SU-DHL-6 (cell line): ENCODE measurements around the gene ERBB2.

Experiments used
- H2AFZ ChIP-seq: fragments of 200-600 bp; sonication (generic); 2 replicates; pipeline ENCODE4 v1.6.1; 2014; ENCODE audit warnings: low read depth, mild to moderate bottlenecking, moderate library complexity, mixed read lengths, antibody characterized with exemption, low read length; ENCODE audit not compliant: severe bottlenecking
- H3F3A ChIP-seq: fragments of 200-600 bp; shearing (Covaris generic); 2 replicates; pipeline ENCODE4 v1.6.0; 2016; ENCODE audit warnings: antibody characterized with exemption, mild to moderate bottlenecking; ENCODE audit not compliant: insufficient read depth
- H3K27ac ChIP-seq: fragments of 200-600 bp; sonication (generic); 2 replicates; pipeline ENCODE4 v1.5.1; 2016; ENCODE audit warnings: low read depth, mild to moderate bottlenecking, low read length, moderate library complexity, mixed read lengths
- H3K27me3 ChIP-seq: fragments of 200-600 bp; sonication (generic), shearing (Covaris generic); 2 replicates; pipeline ENCODE4 v1.6.0; 2014; ENCODE audit warnings: mild to moderate bottlenecking, low read length
- H3K36me3 ChIP-seq: fragments of 200-600 bp; sonication (generic); 2 replicates; pipeline ENCODE4 v1.6.1; 2014; ENCODE audit warnings: mild to moderate bottlenecking, low read length, mixed read lengths
- H3K4me2 ChIP-seq: fragments of 300-600, 200-600 bp; shearing (Covaris generic), sonication (generic); 2 replicates; pipeline ENCODE4 v1.6.0; 2014; ENCODE audit warnings: low read length, low read depth, mild to moderate bottlenecking; ENCODE audit not compliant: poor library complexity, severe bottlenecking
- H3K4me3 ChIP-seq: fragments of 200-600 bp; sonication (generic); 2 replicates; pipeline ENCODE4 v1.5.1; 2014; ENCODE audit warnings: antibody characterized with exemption, low read length, mild to moderate bottlenecking, mixed read lengths; ENCODE audit not compliant: insufficient read depth, poor library complexity, severe bottlenecking
- H3K79me2 ChIP-seq: fragments of 200-600 bp; sonication (generic); 2 replicates; pipeline ENCODE4 v1.6.1; 2014; ENCODE audit warnings: mild to moderate bottlenecking, low read length, moderate library complexity; ENCODE audit not compliant: insufficient read depth
- H3K9ac ChIP-seq: fragments of 200-600 bp; sonication (generic); 2 replicates; pipeline ENCODE4 v1.7.0; 2014; ENCODE audit warnings: mild to moderate bottlenecking, low read length
- H3K9me2 ChIP-seq: fragments of 200-600 bp; sonication (generic); replicated peaks from 2 replicates; pipeline ENCODE4 v1.6.1; 2014; ENCODE audit warnings: low read length; ENCODE audit not compliant: insufficient read depth
- H3K9me3 ChIP-seq: fragments of 200-600 bp; sonication (generic); 2 replicates; pipeline ENCODE4 v1.6.1; 2014; ENCODE audit warnings: low read length, mixed read lengths; ENCODE audit not compliant: insufficient read depth
- H4K20me1 ChIP-seq: fragments of 200-600 bp; sonication (generic); 2 replicates; pipeline ENCODE4 v1.6.1; 2014; ENCODE audit warnings: low read depth, mild to moderate bottlenecking, antibody characterized with exemption, low read length, moderate library complexity, mixed read lengths
- EZH2phosphoT487 ChIP-seq: fragments of 200-600 bp; sonication (generic), shearing (Covaris generic); conservative IDR thresholded peaks from 2 replicates; pipeline ENCODE4 v1.6.1; 2018; ENCODE audit warnings: mild to moderate bottlenecking, antibody characterized with exemption, low read length, moderate library complexity, mixed read lengths
- TF ChIP-seq, protein P1 (sequence below): fragments of 200-600 bp; sonication (generic); IDR thresholded peaks from one replicate; pipeline ENCODE4 v1.5.1; 2017; ENCODE audit warnings: antibody characterized with exemption, mild to moderate bottlenecking, low read length, moderate library complexity; ENCODE audit not compliant: insufficient read depth, poor library complexity, severe bottlenecking

ERBB2 gene

DNA sequence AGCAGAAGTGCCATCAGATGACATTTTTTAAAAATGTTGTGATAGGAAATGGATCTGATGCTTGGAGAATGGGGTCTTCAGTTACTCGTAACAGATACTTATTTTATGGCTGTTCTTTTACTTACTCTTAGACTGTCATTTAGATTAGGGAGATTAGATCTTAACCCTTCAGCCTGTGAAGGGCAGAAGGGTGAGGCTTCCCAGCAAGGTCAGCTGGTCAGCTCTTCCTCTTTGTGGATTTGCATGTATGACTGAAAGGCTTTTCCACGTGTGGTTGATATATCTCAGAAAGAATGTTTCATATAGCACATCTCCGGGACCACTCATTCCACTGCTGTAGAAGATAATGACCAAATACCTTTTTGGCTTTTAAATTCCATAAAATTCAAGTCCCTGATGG lies 65.3 kb downstream of the ERBB2 start:
- no peaks in the 10 kb centered on the region for H3K9me3 ChIP-seq
- no peaks in the 10 kb centered on the region for H3K27me3 ChIP-seq
- peaks cover 39% of the 10 kb centered on the region for H3K36me3 ChIP-seq
- no peaks in the 10 kb centered on the region for H3K9me2 ChIP-seq
- H3K4me2 ChIP-seq: no peak overlapping the region
- 0 out of 2 replicates have a peak overlapping the region, but pooled peaks have one; percentile 5 for H3K27ac ChIP-seq
- TF ChIP-seq, protein P1, sequence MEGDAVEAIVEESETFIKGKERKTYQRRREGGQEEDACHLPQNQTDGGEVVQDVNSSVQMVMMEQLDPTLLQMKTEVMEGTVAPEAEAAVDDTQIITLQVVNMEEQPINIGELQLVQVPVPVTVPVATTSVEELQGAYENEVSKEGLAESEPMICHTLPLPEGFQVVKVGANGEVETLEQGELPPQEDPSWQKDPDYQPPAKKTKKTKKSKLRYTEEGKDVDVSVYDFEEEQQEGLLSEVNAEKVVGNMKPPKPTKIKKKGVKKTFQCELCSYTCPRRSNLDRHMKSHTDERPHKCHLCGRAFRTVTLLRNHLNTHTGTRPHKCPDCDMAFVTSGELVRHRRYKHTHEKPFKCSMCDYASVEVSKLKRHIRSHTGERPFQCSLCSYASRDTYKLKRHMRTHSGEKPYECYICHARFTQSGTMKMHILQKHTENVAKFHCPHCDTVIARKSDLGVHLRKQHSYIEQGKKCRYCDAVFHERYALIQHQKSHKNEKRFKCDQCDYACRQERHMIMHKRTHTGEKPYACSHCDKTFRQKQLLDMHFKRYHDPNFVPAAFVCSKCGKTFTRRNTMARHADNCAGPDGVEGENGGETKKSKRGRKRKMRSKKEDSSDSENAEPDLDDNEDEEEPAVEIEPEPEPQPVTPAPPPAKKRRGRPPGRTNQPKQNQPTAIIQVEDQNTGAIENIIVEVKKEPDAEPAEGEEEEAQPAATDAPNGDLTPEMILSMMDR: no peak
- no peak for TF ChIP-seq EZH2phosphoT487
- H3K4me3 ChIP-seq: no peak overlapping the region
- no peak overlapping the region for H3K9ac ChIP-seq
- peaks cover 65% of the 10 kb centered on the region for H3K79me2 ChIP-seq
- H2AFZ ChIP-seq: no peak overlapping the region
- H4K20me1 ChIP-seq: no peaks in the 10 kb centered on the region
- H3F3A ChIP-seq: peaks cover 49% of the 10 kb centered on the region

DNA sequence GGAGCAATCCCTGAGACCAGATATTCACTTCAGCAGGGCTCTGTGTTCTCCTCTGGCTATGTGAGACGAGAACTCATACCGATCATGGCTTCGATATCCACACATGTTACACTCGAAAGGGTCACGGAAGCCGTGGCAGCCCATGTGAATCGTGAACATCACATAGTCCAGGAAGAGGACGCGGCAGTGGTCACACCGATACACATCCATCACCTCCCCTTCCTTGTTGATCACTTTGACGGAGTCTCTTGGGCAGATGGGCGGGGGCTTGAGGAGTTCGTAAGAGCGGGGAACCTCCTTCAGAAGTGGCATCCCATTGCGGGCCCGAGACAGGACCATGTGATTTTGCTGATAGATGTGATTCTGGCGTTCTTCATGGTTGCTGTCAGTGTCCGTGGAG lies 65.9 kb downstream of the ERBB2 start:
- Histone ChIP-seq H2AFZ (no peak overlapping the region), H4K20me1 (no peaks in the 10 kb centered on the region), H3K9me2 (no peaks in the 10 kb centered on the region), H3K9ac (no peak overlapping the region), H3K36me3 (peaks cover 39% of the 10 kb centered on the region), H3K9me3 (no peaks in the 10 kb centered on the region), H3K4me3 (no peak overlapping the region), H3K27ac (no peak overlapping the region), H3K79me2 (peaks cover 71% of the 10 kb centered on the region), H3K4me2 (no peak overlapping the region), H3K27me3 (no peaks in the 10 kb centered on the region), H3F3A (peaks cover 52% of the 10 kb centered on the region)
- TF ChIP-seq, protein P1: no peak
- no peak for TF ChIP-seq EZH2phosphoT487

DNA sequence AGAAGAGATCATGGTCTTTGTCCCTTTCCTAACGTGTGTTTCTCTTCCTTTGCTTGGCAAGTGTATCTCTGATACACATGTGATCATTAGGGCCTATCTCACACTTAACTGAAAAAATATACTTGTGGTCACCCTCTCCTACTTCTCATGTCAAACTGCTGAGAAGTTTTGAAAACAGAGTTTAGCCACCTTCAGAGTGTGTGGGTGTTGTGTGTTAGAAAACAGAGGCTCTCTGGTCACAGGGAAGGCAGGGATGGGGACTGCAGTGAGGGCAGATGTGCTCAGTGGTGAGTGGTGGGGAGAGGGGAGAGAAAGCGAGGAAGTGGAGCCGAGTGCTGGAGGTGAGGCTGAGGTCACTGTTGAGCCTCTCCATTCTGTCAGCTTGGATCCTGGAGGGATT lies 67.3 kb downstream of the ERBB2 start:
- peaks cover 39% of the 10 kb centered on the region for H3K36me3 ChIP-seq
- H3K9ac ChIP-seq: no peak overlapping the region
- H2AFZ ChIP-seq: no peak overlapping the region
- no peak for TF ChIP-seq EZH2phosphoT487
- TF ChIP-seq, protein P1: no peak
- no peaks in the 10 kb centered on the region for H4K20me1 ChIP-seq
- H3K4me3 ChIP-seq: no peak overlapping the region
- peaks cover 57% of the 10 kb centered on the region for H3F3A ChIP-seq
- peak overlapping the region; percentile 2 for H3K4me2 ChIP-seq
- H3K9me2 ChIP-seq: no peaks in the 10 kb centered on the region
- H3K27ac ChIP-seq: peak overlapping the region; percentile 58
- H3K9me3 ChIP-seq: no peaks in the 10 kb centered on the region
- H3K27me3 ChIP-seq: no peaks in the 10 kb centered on the region
- peaks cover 81% of the 10 kb centered on the region for H3K79me2 ChIP-seq
